Measurements from ENCODE around the gene SLC8A2.

SLC8A2 gene

DNA sequence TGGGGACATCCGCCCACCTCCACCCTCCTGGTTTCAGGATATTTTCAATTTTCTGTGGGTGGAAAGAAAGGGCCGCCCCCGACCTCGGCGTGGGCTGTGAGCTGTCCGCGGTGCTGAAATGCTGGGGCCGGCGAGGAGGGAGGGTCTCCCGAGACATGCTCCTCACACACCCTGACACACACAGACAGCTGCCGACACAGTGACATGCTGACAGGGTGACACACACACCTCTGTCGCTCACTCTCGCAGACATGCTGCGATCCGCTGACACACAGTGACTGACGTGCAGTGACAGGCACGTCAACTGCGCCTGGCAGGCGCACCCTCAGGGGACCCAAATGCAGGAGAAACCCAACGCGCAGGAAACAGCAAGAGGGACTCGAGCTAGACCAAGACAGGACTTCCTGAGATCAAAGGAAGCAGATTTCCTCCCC is 27.3 kb downstream of the SLC8A2 start:
- Histone ChIP-seq H3K27ac (ENCODE audit: low read depth in 2 of 2, low read length in 2 of 2) (no peak overlapping the region), H3K27me3 (ENCODE audit: control insufficient read depth in 2 of 2, insufficient read depth in 2 of 2, low read length in 2 of 2) (peaks cover 38 to 50% of the 10 kb centered on the region in 2 donors), H3K9ac (ENCODE audit: low read depth in 1 of 2, low read length in 2 of 2) (no peak overlapping the region), H3K9me3 (ENCODE audit: control insufficient read depth in 2 of 2, low read length in 2 of 2) (no peaks in the 10 kb centered on the region), H3K4me3 (ENCODE audit: low read length in 2 of 2) (no peak overlapping the region), H3K4me1 (ENCODE audit: control insufficient read depth in 2 of 2, insufficient read depth in 2 of 2, low read length in 2 of 2) (peaks cover 0 to 3% of the 10 kb centered on the region in 2 donors), H3K36me3 (ENCODE audit: control insufficient read depth in 2 of 2, insufficient read depth in 2 of 2, low read length in 2 of 2) (no peaks in the 10 kb centered on the region)

DNA sequence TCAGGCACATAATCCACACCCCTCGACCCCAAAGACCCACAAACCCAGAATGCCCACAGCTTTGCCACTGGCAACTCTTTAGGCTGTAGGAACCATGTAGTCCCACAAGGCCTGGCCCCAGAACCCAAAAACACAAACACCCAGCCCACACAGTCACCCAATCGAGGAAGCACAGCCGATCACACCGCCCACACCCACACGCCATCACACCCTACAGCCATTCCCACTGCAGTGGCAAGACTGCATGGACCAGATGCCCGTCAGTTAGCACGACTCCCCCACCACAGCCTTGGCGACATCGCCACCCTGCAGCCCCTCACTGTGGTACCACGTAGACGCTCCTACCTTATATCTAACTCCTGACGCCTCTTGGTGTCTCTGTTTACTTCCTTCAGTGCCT is 28.4 kb downstream of the SLC8A2 start:
- peaks cover 31 to 41% of the 10 kb centered on the region in 2 donors for H3K27me3 ChIP-seq (ENCODE audit: control insufficient read depth in 2 of 2, insufficient read depth in 2 of 2, low read length in 2 of 2)
- H3K27ac ChIP-seq (ENCODE audit: low read depth in 2 of 2, low read length in 2 of 2), result no peak overlapping the region
- H3K36me3 ChIP-seq (ENCODE audit: control insufficient read depth in 2 of 2, insufficient read depth in 2 of 2, low read length in 2 of 2), result no peaks in the 10 kb centered on the region
- H3K9ac ChIP-seq (ENCODE audit: low read depth in 1 of 2, low read length in 2 of 2), result no peak overlapping the region
- H3K4me1 ChIP-seq (ENCODE audit: control insufficient read depth in 2 of 2, insufficient read depth in 2 of 2, low read length in 2 of 2), result peaks cover 0 to 3% of the 10 kb centered on the region in 2 donors
- no peaks in the 10 kb centered on the region for H3K9me3 ChIP-seq (ENCODE audit: control insufficient read depth in 2 of 2, low read length in 2 of 2)
- no peak overlapping the region for H3K4me3 ChIP-seq (ENCODE audit: low read length in 2 of 2)

DNA sequence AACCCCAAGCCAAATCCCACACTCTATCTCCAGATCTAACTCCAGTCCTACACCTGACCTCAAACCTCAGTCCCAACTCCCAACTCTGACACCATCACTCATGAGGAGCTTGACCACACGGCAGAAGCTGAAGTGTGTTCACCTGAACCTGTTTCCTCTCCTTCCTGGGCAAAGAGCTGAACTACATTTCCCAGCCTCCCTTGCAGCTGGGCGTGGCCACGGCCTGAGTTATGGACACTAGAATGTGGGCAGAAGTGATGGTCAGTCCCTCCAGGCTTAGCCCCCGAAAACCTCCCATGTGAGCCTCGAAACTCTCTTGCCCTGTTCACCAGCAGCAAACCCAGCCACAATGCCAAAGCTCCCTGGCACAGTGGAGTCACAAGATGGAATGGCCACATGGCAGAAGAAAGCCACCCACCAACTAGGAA is 32.9 kb downstream of the SLC8A2 start:
- no peak overlapping the region for H3K4me3 ChIP-seq (ENCODE audit: low read length in 2 of 2)
- no peak overlapping the region for H3K9ac ChIP-seq (ENCODE audit: low read depth in 1 of 2, low read length in 2 of 2)
- H3K36me3 ChIP-seq (ENCODE audit: control insufficient read depth in 2 of 2, insufficient read depth in 2 of 2, low read length in 2 of 2), result no peaks in the 10 kb centered on the region
- H3K4me1 ChIP-seq (ENCODE audit: control insufficient read depth in 2 of 2, insufficient read depth in 2 of 2, low read length in 2 of 2), result no peaks in the 10 kb centered on the region
- no peaks in the 10 kb centered on the region for H3K9me3 ChIP-seq (ENCODE audit: control insufficient read depth in 2 of 2, low read length in 2 of 2)
- peaks cover 13 to 19% of the 10 kb centered on the region in 2 donors for H3K27me3 ChIP-seq (ENCODE audit: control insufficient read depth in 2 of 2, insufficient read depth in 2 of 2, low read length in 2 of 2)
- H3K27ac ChIP-seq (ENCODE audit: low read depth in 2 of 2, low read length in 2 of 2), result no peak overlapping the region

DNA sequence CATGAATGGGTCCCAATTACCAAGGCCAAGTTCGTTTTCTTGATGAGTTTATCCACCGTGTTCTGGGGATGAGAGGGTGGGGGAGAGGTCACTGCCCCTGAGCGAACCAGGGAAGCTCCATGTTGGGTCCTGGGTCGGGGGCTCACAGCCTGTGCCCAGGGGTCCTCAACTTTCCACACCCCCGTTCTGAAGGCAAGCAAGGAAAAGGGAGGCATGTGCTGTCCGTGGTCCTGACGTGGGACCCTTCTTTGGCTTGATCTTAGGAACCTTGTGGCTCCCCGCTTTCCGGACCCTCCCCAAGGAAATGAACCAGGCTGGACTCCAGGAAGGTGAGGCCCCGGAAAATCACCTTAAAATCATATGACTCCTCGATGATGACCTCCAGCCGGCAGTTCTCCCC is 34.2 kb downstream of the SLC8A2 start:
- Histone ChIP-seq H3K27me3 (ENCODE audit: control insufficient read depth in 2 of 2, insufficient read depth in 2 of 2, low read length in 2 of 2) (peaks cover 5 to 9% of the 10 kb centered on the region in 2 donors), H3K4me3 (ENCODE audit: low read length in 2 of 2) (no peak overlapping the region), H3K36me3 (ENCODE audit: control insufficient read depth in 2 of 2, insufficient read depth in 2 of 2, low read length in 2 of 2) (no peaks in the 10 kb centered on the region), H3K27ac (ENCODE audit: low read depth in 2 of 2, low read length in 2 of 2) (no peak overlapping the region), H3K4me1 (ENCODE audit: control insufficient read depth in 2 of 2, insufficient read depth in 2 of 2, low read length in 2 of 2) (no peaks in the 10 kb centered on the region), H3K9me3 (ENCODE audit: control insufficient read depth in 2 of 2, low read length in 2 of 2) (no peaks in the 10 kb centered on the region), H3K9ac (ENCODE audit: low read depth in 1 of 2, low read length in 2 of 2) (no peak overlapping the region)

DNA sequence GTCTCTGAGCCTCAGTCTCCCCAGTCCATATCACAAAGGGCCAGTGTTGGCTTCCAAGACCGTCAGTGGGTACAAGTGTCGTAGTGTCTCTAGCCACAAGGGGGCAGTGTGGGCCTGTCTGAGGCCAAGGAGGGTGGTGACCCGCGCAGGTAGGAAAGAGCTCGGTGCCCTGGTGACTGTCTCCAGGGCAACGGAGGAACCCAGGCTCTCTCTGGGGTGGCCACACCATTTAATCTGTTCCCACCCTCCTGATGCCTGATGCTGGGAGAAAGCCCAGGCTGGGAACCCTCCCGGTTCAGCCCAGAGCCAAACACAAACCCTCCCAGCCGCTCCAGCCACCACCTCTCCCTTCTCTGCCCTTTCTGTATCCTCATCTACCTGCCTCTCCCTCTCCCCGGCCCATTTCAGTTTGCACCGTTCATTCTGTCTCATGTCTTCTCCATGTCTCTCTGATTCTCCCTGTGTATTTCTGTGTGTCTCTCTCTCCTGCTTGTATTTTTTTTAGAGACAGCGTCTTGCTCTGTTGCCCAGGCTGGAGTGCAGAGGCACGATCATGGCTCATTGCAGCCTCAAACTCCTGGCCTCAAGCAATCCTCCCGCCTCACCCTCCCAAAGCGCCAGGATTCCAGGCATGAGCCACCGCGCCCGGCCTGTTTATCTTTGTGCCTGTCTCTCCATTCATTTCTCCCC is 34.8 kb downstream of the SLC8A2 start:
- no peaks in the 10 kb centered on the region for H3K9me3 ChIP-seq (ENCODE audit: control insufficient read depth in 2 of 2, low read length in 2 of 2)
- no peaks in the 10 kb centered on the region for H3K36me3 ChIP-seq (ENCODE audit: control insufficient read depth in 2 of 2, insufficient read depth in 2 of 2, low read length in 2 of 2)
- peaks cover 8 to 10% of the 10 kb centered on the region in 2 donors for H3K27me3 ChIP-seq (ENCODE audit: control insufficient read depth in 2 of 2, insufficient read depth in 2 of 2, low read length in 2 of 2)
- no peak overlapping the region for H3K4me3 ChIP-seq (ENCODE audit: low read length in 2 of 2)
- no peaks in the 10 kb centered on the region for H3K4me1 ChIP-seq (ENCODE audit: control insufficient read depth in 2 of 2, insufficient read depth in 2 of 2, low read length in 2 of 2)
- H3K27ac ChIP-seq (ENCODE audit: low read depth in 2 of 2, low read length in 2 of 2), result no peak overlapping the region
- H3K9ac ChIP-seq (ENCODE audit: low read depth in 1 of 2, low read length in 2 of 2), result no peak overlapping the region

DNA sequence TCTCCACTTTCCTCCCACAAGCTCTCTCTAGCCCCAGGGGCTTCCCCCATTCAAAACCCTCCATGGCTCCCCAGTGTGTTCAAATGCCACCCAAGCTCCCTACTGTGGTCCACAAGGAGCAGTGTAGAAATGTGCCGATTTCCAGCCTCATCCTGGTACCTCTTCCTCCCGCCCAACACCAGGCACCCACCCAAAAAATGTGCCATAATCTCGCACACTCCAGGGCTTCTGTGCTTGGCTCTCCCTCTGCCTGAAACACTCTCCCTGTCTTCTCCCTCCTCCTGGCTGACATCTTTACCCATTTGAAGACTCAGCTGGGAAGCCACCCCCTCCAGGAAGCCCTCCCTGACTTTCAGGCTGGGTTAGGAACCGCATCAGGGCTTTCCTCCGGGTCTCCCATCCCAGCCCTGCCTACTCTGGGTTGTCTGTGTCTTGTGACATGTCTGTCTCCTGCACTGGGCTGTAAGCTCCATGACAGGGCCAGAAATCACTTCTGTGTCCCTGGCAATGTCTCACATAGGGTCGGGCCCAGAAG is 35.7 kb downstream of the SLC8A2 start:
- H3K9ac ChIP-seq (ENCODE audit: low read depth in 1 of 2, low read length in 2 of 2), result no peak overlapping the region
- H3K27me3 ChIP-seq (ENCODE audit: control insufficient read depth in 2 of 2, insufficient read depth in 2 of 2, low read length in 2 of 2), result peaks cover 8 to 12% of the 10 kb centered on the region in 2 donors

DNA sequence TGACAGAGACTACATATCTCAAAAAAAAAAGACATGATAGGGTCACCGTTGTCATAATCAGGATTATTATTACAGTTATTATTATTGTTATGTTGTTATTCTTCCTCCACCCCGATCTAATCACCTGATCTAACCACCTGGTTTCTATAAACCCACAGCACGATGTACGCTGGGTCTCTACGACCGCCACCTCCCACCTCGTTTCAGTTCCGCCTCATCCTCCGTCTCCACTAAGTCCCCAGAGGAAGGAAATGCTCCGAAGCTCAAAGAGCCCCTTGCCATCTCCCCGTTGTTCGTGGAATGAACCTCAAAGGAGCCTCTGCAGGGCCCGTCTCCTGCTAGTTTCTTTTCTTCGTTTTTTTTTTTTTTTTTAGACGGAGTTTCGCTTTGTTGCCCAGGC is 36.5 kb downstream of the SLC8A2 start:
- H3K36me3 ChIP-seq (ENCODE audit: control insufficient read depth in 2 of 2, insufficient read depth in 2 of 2, low read length in 2 of 2), result no peaks in the 10 kb centered on the region
- no peak overlapping the region for H3K4me3 ChIP-seq (ENCODE audit: low read length in 2 of 2)
- no peaks in the 10 kb centered on the region for H3K9me3 ChIP-seq (ENCODE audit: control insufficient read depth in 2 of 2, low read length in 2 of 2)
- no peak overlapping the region for H3K9ac ChIP-seq (ENCODE audit: low read depth in 1 of 2, low read length in 2 of 2)
- H3K27me3 ChIP-seq (ENCODE audit: control insufficient read depth in 2 of 2, insufficient read depth in 2 of 2, low read length in 2 of 2), result peaks cover 8 to 16% of the 10 kb centered on the region in 2 donors
- H3K4me1 ChIP-seq (ENCODE audit: control insufficient read depth in 2 of 2, insufficient read depth in 2 of 2, low read length in 2 of 2), result peaks cover 2 to 3% of the 10 kb centered on the region in 2 donors
- H3K27ac ChIP-seq (ENCODE audit: low read depth in 2 of 2, low read length in 2 of 2), result no peak overlapping the region

More for the DNA sequence above, 35.7 kb downstream of the SLC8A2 start:
- Histone ChIP-seq H3K4me3 (ENCODE audit: low read length in 2 of 2) (no peak overlapping the region), H3K9me3 (ENCODE audit: control insufficient read depth in 2 of 2, low read length in 2 of 2) (no peaks in the 10 kb centered on the region), H3K4me1 (ENCODE audit: control insufficient read depth in 2 of 2, insufficient read depth in 2 of 2, low read length in 2 of 2) (no peaks in the 10 kb centered on the region), H3K27ac (ENCODE audit: low read depth in 2 of 2, low read length in 2 of 2) (no peak overlapping the region), H3K36me3 (ENCODE audit: control insufficient read depth in 2 of 2, insufficient read depth in 2 of 2, low read length in 2 of 2) (no peaks in the 10 kb centered on the region)

DNA sequence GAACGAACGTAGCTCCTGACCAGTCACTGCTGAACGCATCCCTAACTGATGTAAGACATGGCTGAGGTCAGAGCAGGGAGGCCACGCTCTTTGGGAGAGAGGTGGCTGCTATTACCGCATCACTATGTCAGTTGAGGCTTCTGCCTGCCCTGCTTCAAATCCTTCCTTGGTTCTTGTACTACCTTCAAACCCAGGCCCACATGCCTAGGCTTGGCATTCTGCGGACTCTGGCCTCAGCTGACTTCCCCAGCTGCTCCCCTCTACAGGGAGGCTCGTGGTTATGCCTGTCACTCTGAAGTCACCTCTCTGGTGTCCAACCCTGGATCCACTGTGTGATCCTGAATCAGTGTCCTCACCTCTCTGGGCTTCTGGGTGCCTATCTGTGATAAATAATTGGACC is 37.6 kb downstream of the SLC8A2 start:
- H3K4me1 ChIP-seq (ENCODE audit: control insufficient read depth in 2 of 2, insufficient read depth in 2 of 2, low read length in 2 of 2), result peaks cover 7% of the 10 kb centered on the region in 2 donors
- no peaks in the 10 kb centered on the region for H3K9me3 ChIP-seq (ENCODE audit: control insufficient read depth in 2 of 2, low read length in 2 of 2)
- H3K36me3 ChIP-seq (ENCODE audit: control insufficient read depth in 2 of 2, insufficient read depth in 2 of 2, low read length in 2 of 2), result no peaks in the 10 kb centered on the region
- peaks cover 14 to 24% of the 10 kb centered on the region in 2 donors for H3K27me3 ChIP-seq (ENCODE audit: control insufficient read depth in 2 of 2, insufficient read depth in 2 of 2, low read length in 2 of 2)
- H3K9ac ChIP-seq (ENCODE audit: low read depth in 1 of 2, low read length in 2 of 2), result no peak overlapping the region
- H3K4me3 ChIP-seq (ENCODE audit: low read length in 2 of 2), result no peak overlapping the region
- no peak overlapping the region for H3K27ac ChIP-seq (ENCODE audit: low read depth in 2 of 2, low read length in 2 of 2)

DNA sequence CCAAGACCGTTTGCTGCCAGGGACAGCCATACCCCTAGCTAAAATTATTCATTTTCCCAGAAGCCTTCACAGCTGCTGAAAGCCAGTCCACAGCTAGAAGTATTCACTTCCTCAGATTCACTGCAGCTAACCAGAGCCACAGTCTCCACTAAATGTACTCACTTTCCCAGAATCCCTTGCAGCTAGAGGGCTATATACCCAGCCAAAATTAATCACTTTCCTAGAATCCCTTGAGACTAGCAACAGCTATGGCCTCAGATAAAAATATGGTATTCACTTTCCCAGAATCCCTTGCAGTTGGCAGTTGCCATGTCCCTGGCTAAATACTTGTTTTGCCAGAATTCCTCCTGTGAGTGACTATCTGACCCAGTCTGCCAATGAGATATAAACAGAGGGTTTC is 38.6 kb downstream of the SLC8A2 start:
- Histone ChIP-seq H3K9me3 (ENCODE audit: control insufficient read depth in 2 of 2, low read length in 2 of 2) (no peaks in the 10 kb centered on the region), H3K27me3 (ENCODE audit: control insufficient read depth in 2 of 2, insufficient read depth in 2 of 2, low read length in 2 of 2) (peaks cover 17 to 28% of the 10 kb centered on the region in 2 donors)

DNA sequence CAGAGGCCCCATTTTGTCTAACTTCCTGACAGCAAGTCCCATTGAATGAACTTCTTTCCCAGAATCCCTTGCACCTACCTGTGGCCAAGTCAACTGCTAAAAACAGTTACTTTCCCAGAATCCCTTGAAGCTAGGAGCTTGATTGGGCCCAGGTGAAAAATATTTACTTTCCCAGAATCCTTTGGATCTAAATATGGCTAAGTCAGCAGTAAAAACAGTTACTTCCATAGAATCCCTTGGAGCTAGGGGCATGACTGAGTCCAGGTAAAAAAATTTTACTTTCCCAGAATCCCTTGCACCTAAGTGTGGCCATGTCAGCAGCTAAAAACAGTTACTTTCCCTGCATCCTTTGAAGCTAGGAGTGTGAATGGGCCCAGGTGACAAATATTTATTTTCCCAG is 39.2 kb downstream of the SLC8A2 start:
- H3K36me3 ChIP-seq (ENCODE audit: control insufficient read depth in 2 of 2, insufficient read depth in 2 of 2, low read length in 2 of 2), result no peaks in the 10 kb centered on the region
- no peaks in the 10 kb centered on the region for H3K9me3 ChIP-seq (ENCODE audit: control insufficient read depth in 2 of 2, low read length in 2 of 2)
- H3K27me3 ChIP-seq (ENCODE audit: control insufficient read depth in 2 of 2, insufficient read depth in 2 of 2, low read length in 2 of 2), result peaks cover 17 to 30% of the 10 kb centered on the region in 2 donors
- H3K27ac ChIP-seq (ENCODE audit: low read depth in 2 of 2, low read length in 2 of 2), result no peak overlapping the region
- H3K9ac ChIP-seq (ENCODE audit: low read depth in 1 of 2, low read length in 2 of 2), result no peak overlapping the region
- H3K4me1 ChIP-seq (ENCODE audit: control insufficient read depth in 2 of 2, insufficient read depth in 2 of 2, low read length in 2 of 2), result peaks cover 7 to 11% of the 10 kb centered on the region in 2 donors
- no peak overlapping the region for H3K4me3 ChIP-seq (ENCODE audit: low read length in 2 of 2)

More for the DNA sequence above, 38.6 kb downstream of the SLC8A2 start:
- Histone ChIP-seq H3K9ac (ENCODE audit: low read depth in 1 of 2, low read length in 2 of 2) (no peak overlapping the region), H3K27ac (ENCODE audit: low read depth in 2 of 2, low read length in 2 of 2) (no peak overlapping the region), H3K4me3 (ENCODE audit: low read length in 2 of 2) (no peak overlapping the region), H3K36me3 (ENCODE audit: control insufficient read depth in 2 of 2, insufficient read depth in 2 of 2, low read length in 2 of 2) (no peaks in the 10 kb centered on the region), H3K4me1 (ENCODE audit: control insufficient read depth in 2 of 2, insufficient read depth in 2 of 2, low read length in 2 of 2) (peaks cover 7 to 11% of the 10 kb centered on the region in 2 donors)
